ENCODE data around the gene PACSIN3.

PACSIN3 gene

DNA sequence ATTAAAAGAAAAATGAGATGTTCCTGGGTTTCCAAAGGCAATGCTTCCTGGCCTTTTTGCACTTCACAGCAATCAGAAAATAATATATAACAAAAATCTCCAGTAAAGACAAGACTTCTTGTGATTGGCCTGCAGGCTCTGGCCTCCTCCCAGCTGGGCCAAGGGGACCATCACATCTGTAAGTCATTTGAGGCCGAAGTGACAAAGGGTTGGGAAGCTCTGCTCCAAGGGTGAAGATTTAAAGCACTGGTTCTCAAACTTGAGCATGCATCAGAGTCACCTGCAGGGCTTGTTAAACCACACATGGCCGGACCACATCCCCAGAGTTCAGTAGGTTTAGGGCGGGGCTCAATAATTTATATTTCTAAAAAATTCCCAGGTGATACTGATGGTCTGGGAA is 41.7 kb downstream of the PACSIN3 start:
- Histone ChIP-seq H2AFZ (ENCODE audit: low read depth, low read length) (no peak overlapping the region), H3K36me3 (ENCODE audit: insufficient read depth, low read length) (peaks cover 7% of the 10 kb centered on the region; the same call in 1 of the 2 replicates)

GRCh38 chr11:47143322-47143721 is 42.9 kb downstream of the PACSIN3 start:
- no peak for TF ChIP-seq CTCF (IDR thresholded peaks at IDR 0.05; ENCODE audit: borderline replicate concordance, extremely low read depth, low read length, poor library complexity, severe bottlenecking)
- no peak for TF ChIP-seq EZH2 (IDR thresholded peaks at IDR 0.05; ENCODE audit: borderline replicate concordance, low read depth, low read length, severe bottlenecking)

More for the DNA sequence above, 41.7 kb downstream of the PACSIN3 start:
- TF ChIP-seq CTCF (IDR thresholded peaks at IDR 0.05; ENCODE audit: borderline replicate concordance, extremely low read depth, low read length, poor library complexity, severe bottlenecking): no peak
- TF ChIP-seq EZH2 (IDR thresholded peaks at IDR 0.05; ENCODE audit: borderline replicate concordance, low read depth, low read length, severe bottlenecking): no peak
- no peak overlapping the region for H3K9ac ChIP-seq (ENCODE audit: low read depth, low read length)
- H3K4me3 ChIP-seq (ENCODE audit: low read depth in 1 of 2, low read length in 2 of 2): no peak overlapping the region
- no peaks in the 10 kb centered on the region for H3K4me1 ChIP-seq (ENCODE audit: insufficient read depth, low read length)
- ATAC-seq (ENCODE audit: insufficient read depth, low read depth) (no peak), DNase-seq (no peak)
- H3K79me2 ChIP-seq (ENCODE audit: insufficient read depth, low read length): no peaks in the 10 kb centered on the region
- no peaks in the 10 kb centered on the region for H3K9me3 ChIP-seq (ENCODE audit: insufficient read depth, low read length, severe bottlenecking)
- H4K20me1 ChIP-seq (ENCODE audit: insufficient read depth, low read length): no peaks in the 10 kb centered on the region
- no peaks in the 10 kb centered on the region for H3K27me3 ChIP-seq (ENCODE audit: insufficient read depth, low read length, poor library complexity)
- H3K27ac ChIP-seq (ENCODE audit: low read length): no peak overlapping the region
- H3K4me2 ChIP-seq (ENCODE audit: insufficient read depth, low read length): no peak overlapping the region

DNA sequence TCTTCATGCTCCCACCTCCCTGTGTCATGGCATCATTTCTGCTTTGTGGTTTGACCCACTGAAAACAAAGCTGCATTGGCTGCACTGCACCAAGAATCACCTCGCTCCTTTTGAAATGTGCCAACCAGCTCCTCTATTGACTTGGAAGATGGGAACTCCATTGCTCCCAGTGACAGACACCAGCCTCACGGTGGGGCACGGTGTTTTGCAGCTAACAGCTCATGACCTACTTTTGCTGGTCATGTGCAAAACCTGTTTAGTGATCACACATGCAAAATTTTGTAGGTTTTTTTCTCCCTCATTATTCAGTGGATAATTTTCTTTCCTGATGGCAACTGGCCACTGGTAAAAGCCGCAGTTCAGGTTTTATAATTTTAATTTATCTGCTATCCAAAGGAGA is 46.4 kb downstream of the PACSIN3 start:
- DNase-seq (no peak), ATAC-seq (ENCODE audit: insufficient read depth, low read depth) (no peak)
- Histone ChIP-seq H3K4me3 (ENCODE audit: low read depth in 1 of 2, low read length in 2 of 2) (no peak overlapping the region), H3K27ac (ENCODE audit: low read length) (no peak overlapping the region), H4K20me1 (ENCODE audit: insufficient read depth, low read length) (no peaks in the 10 kb centered on the region), H3K27me3 (ENCODE audit: insufficient read depth, low read length, poor library complexity) (no peaks in the 10 kb centered on the region), H3K9me3 (ENCODE audit: insufficient read depth, low read length, severe bottlenecking) (no peaks in the 10 kb centered on the region), H3K4me2 (ENCODE audit: insufficient read depth, low read length) (no peak overlapping the region), H3K79me2 (ENCODE audit: insufficient read depth, low read length) (no peaks in the 10 kb centered on the region), H2AFZ (ENCODE audit: low read depth, low read length) (no peak overlapping the region), H3K9ac (ENCODE audit: low read depth, low read length) (no peak overlapping the region), H3K4me1 (ENCODE audit: insufficient read depth, low read length) (no peaks in the 10 kb centered on the region), H3K36me3 (ENCODE audit: insufficient read depth, low read length) (peaks cover 15% of the 10 kb centered on the region)
- TF ChIP-seq EZH2 (IDR thresholded peaks at IDR 0.05; ENCODE audit: borderline replicate concordance, low read depth, low read length, severe bottlenecking) (no peak), CTCF (IDR thresholded peaks at IDR 0.05; ENCODE audit: borderline replicate concordance, extremely low read depth, low read length, poor library complexity, severe bottlenecking) (no peak)

More at GRCh38 chr11:47143322-47143721, 42.9 kb downstream of the PACSIN3 start:
- Histone ChIP-seq H3K9ac (ENCODE audit: low read depth, low read length) (no peak overlapping the region), H3K79me2 (ENCODE audit: insufficient read depth, low read length) (no peaks in the 10 kb centered on the region), H3K27me3 (ENCODE audit: insufficient read depth, low read length, poor library complexity) (no peaks in the 10 kb centered on the region), H3K36me3 (ENCODE audit: insufficient read depth, low read length) (peaks cover 7% of the 10 kb centered on the region), H2AFZ (ENCODE audit: low read depth, low read length) (no peak overlapping the region), H3K9me3 (ENCODE audit: insufficient read depth, low read length, severe bottlenecking) (no peaks in the 10 kb centered on the region), H3K27ac (ENCODE audit: low read length) (no peak overlapping the region), H3K4me1 (ENCODE audit: insufficient read depth, low read length) (no peaks in the 10 kb centered on the region), H3K4me2 (ENCODE audit: insufficient read depth, low read length) (no peak overlapping the region), H3K4me3 (ENCODE audit: low read depth in 1 of 2, low read length in 2 of 2) (no peak overlapping the region), H4K20me1 (ENCODE audit: insufficient read depth, low read length) (no peaks in the 10 kb centered on the region)
- no peak for ATAC-seq (ENCODE audit: insufficient read depth, low read depth)
- DNase-seq: no peak

GRCh38 chr11:47137476-47137875 is 48.8 kb downstream of the PACSIN3 start:
- H3K9me3 ChIP-seq (ENCODE audit: insufficient read depth, low read length, severe bottlenecking): no peaks in the 10 kb centered on the region
- H3K9ac ChIP-seq (ENCODE audit: low read depth, low read length): no peak overlapping the region
- TF ChIP-seq EZH2 (IDR thresholded peaks at IDR 0.05; ENCODE audit: borderline replicate concordance, low read depth, low read length, severe bottlenecking) (no peak), CTCF (IDR thresholded peaks at IDR 0.05; ENCODE audit: borderline replicate concordance, extremely low read depth, low read length, poor library complexity, severe bottlenecking) (no peak)
- ATAC-seq (ENCODE audit: insufficient read depth, low read depth): no peak
- H3K36me3 ChIP-seq (ENCODE audit: insufficient read depth, low read length): peaks cover 15% of the 10 kb centered on the region
- no peak overlapping the region for H3K27ac ChIP-seq (ENCODE audit: low read length)
- no peaks in the 10 kb centered on the region for H3K4me1 ChIP-seq (ENCODE audit: insufficient read depth, low read length)
- DNase-seq: no peak
- H3K79me2 ChIP-seq (ENCODE audit: insufficient read depth, low read length): no peaks in the 10 kb centered on the region
- no peak overlapping the region for H3K4me3 ChIP-seq (ENCODE audit: low read depth in 1 of 2, low read length in 2 of 2)
- H2AFZ ChIP-seq (ENCODE audit: low read depth, low read length): no peak overlapping the region
- H3K27me3 ChIP-seq (ENCODE audit: insufficient read depth, low read length, poor library complexity): no peaks in the 10 kb centered on the region
- H3K4me2 ChIP-seq (ENCODE audit: insufficient read depth, low read length): no peak overlapping the region
- H4K20me1 ChIP-seq (ENCODE audit: insufficient read depth, low read length): no peaks in the 10 kb centered on the region

Data from DND-41 (cell line).